Measurements from ENCODE around the gene PINK1.

DNA sequence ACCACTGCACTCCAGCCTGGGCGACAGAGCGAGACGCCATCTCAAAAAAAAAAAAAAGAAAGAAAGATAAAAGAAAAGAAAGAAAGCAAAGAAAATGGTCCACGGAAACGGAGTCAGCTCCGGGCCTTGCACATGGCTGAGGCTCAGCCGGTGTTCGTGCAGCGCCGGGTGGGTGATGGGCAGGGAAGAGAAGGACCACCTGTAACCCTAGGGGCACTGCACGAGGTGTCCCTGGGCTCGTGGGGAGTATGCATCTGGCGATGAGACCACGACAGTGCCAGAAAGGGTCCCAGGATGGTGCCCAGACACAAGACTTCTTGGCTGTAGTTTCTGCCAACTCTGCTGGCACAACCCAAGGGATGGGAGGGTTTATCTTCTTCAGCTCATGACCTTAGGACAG is 38.5 kb upstream of the PINK1 start:
- no peak for TF ChIP-seq CTCF (IDR thresholded peaks at IDR 0.05)
- no peak for TF ChIP-seq EP300 (IDR thresholded peaks at IDR 0.05)
- no peak for TF ChIP-seq POLR2AphosphoS5 (IDR thresholded peaks at IDR 0.05)
- TF ChIP-seq POLR2A (IDR thresholded peaks at IDR 0.05; ENCODE audit: low read depth) = no peak
